Osteocyte (in vitro differentiated cells): ENCODE measurements around the gene C1orf50. TPM values are rescaled to one million over a fixed set of nuclear protein-coding genes. Genes with fewer than 3 reads are reported as not detected.

Experiments
- DNase-seq: peaks from one replicate; pipeline ENCODE4 v3.0.0; 2021; ENCODE audit warnings: mixed read lengths; ENCODE audit not compliant: unreplicated experiment; ENCODE audit errors: extremely low spot score
- H3K27ac Mint-ChIP-seq: one replicate; pipeline ENCODE4 v1.8.0; 2021; ENCODE audit warnings: mild to moderate bottlenecking, mixed read lengths; ENCODE audit not compliant: unreplicated experiment
- H3K27me3 Mint-ChIP-seq: one replicate; pipeline ENCODE4 v1.8.0; 2021; ENCODE audit warnings: mixed read lengths; ENCODE audit not compliant: unreplicated experiment
- H3K36me3 Mint-ChIP-seq: one replicate; pipeline ENCODE4 v1.8.0; 2021; ENCODE audit warnings: mixed read lengths; ENCODE audit not compliant: unreplicated experiment
- H3K4me1 Mint-ChIP-seq: one replicate; pipeline ENCODE4 v1.8.0; 2021; ENCODE audit warnings: mixed read lengths; ENCODE audit not compliant: unreplicated experiment
- H3K4me3 Mint-ChIP-seq: one replicate; pipeline ENCODE4 v1.8.0; 2021; ENCODE audit warnings: mild to moderate bottlenecking, moderate library complexity, mixed read lengths; ENCODE audit not compliant: unreplicated experiment
- H3K9me3 Mint-ChIP-seq: one replicate; pipeline ENCODE4 v1.8.0; 2021; ENCODE audit warnings: mixed read lengths; ENCODE audit not compliant: unreplicated experiment
- CTCF ChIP-seq: fragments of 200-600 bp; sonication (generic); IDR thresholded peaks from 2 replicates; pipeline ENCODE4 v1.5.0; 2021; ENCODE audit warnings: antibody characterized with exemption, mild to moderate bottlenecking, moderate library complexity
- total RNA-seq: library from RNA; stranded (reverse); gene quantifications from 2 replicates; pipeline ENCODE4 v1.2.1, GENCODE V29; 2021

Gene C1orf50
- total RNA-seq, 1 donor from 2014 or later, result 5.6 TPM

GRCh38 chr1:42776502-42776901 lies 9.5 kb downstream of the C1orf50 start:
- Mint-ChIP-seq H3K27me3 (no peaks in the 10 kb centered on the region), H3K4me3 (no peak overlapping the region), H3K9me3 (no peaks in the 10 kb centered on the region), H3K36me3 (peaks cover 35% of the 10 kb centered on the region), H3K4me1 (peaks cover 5% of the 10 kb centered on the region), H3K27ac (no peak overlapping the region)
- TF ChIP-seq CTCF, result no peak
- no peak for DNase-seq

- H3K36me3 Mint-ChIP-seq, result peaks cover 41% of the 10 kb centered on the region
- no peak overlapping the region for H3K4me3 Mint-ChIP-seq
- peak; percentile 63 for TF ChIP-seq CTCF
- DNase-seq, result no peak
- no peaks in the 10 kb centered on the region for H3K4me1 Mint-ChIP-seq
- no peaks in the 10 kb centered on the region for H3K9me3 Mint-ChIP-seq
- H3K27ac Mint-ChIP-seq, result no peak overlapping the region
- H3K27me3 Mint-ChIP-seq, result no peaks in the 10 kb centered on the region
Observed at GRCh38 chr1:42777852-42778251, 10.8 kb downstream of the C1orf50 start.

GRCh38 chr1:42779725-42780124 lies 12.7 kb downstream of the C1orf50 start:
- Mint-ChIP-seq H3K36me3 (peaks cover 38% of the 10 kb centered on the region), H3K4me1 (no peaks in the 10 kb centered on the region), H3K4me3 (no peak overlapping the region), H3K9me3 (no peaks in the 10 kb centered on the region), H3K27ac (no peak overlapping the region), H3K27me3 (no peaks in the 10 kb centered on the region)
- TF ChIP-seq CTCF, result no peak
- no peak for DNase-seq

- TF ChIP-seq CTCF, result no peak
- Mint-ChIP-seq H3K9me3 (no peaks in the 10 kb centered on the region), H3K36me3 (peaks cover 34% of the 10 kb centered on the region), H3K27me3 (no peaks in the 10 kb centered on the region), H3K4me3 (no peak overlapping the region), H3K27ac (no peak overlapping the region), H3K4me1 (no peaks in the 10 kb centered on the region)
- DNase-seq, result no peak
Observed at GRCh38 chr1:42780176-42780575, 13.1 kb downstream of the C1orf50 start.

- Mint-ChIP-seq H3K4me1 (no peaks in the 10 kb centered on the region), H3K27ac (no peak overlapping the region), H3K4me3 (no peak overlapping the region), H3K27me3 (no peaks in the 10 kb centered on the region), H3K9me3 (no peaks in the 10 kb centered on the region), H3K36me3 (peaks cover 13% of the 10 kb centered on the region)
- TF ChIP-seq CTCF, result no peak
- no peak for DNase-seq
Observed at GRCh38 chr1:42783092-42783491, 16.0 kb downstream of the C1orf50 start.
